Right renal cortex interstitium (tissue), 3 donors: ENCODE data around the gene WNT9A. TPM values are rescaled to one million over a fixed set of nuclear protein-coding genes. Genes with fewer than 3 reads are reported as not detected.

Source experiments
- DNase-seq, 3 donors: peaks; one replicate each; pipeline ENCODE4 v3.0.0-alpha.2; 2013; ENCODE audit warnings: low read depth in 3 of 3, low spot score in 2 of 3
- polyA plus RNA-seq, 3 donors: library from polyadenylated mRNA; unstranded; fragments of 120-200 nt; gene quantifications; one replicate each; pipeline ENCODE4 v1.2.1, GENCODE V29; 2013; ENCODE audit not compliant: insufficient read length in 3 of 3

Gene WNT9A
- polyA plus RNA-seq, 3 donors, result 1.0 to 1.2 (median 1.1) TPM

DNA sequence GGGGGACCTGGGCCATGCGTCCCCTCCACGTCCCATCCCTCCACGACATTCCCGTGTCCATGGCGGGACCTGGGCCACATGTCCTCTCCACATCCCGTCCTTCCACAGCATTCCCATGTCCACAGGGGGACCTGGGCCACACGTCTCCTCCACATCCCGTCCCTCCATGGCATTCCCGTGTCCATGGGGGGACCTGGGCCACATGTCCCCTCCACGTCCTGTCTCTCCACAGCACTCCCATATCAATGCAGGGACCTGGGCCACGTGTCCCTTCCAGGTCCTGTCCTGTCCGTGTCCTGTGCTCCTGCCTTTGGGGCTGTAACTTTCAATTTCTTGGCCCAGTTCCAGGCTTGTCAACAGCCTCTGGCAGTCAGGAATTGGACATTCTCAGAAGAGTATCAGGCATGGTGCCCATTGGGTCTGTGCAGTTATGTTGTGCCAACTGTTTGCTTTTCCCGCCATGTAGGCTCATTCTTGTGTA is 47.1 kb downstream of the WNT9A start:
- DNase-seq, result no peak

DNA sequence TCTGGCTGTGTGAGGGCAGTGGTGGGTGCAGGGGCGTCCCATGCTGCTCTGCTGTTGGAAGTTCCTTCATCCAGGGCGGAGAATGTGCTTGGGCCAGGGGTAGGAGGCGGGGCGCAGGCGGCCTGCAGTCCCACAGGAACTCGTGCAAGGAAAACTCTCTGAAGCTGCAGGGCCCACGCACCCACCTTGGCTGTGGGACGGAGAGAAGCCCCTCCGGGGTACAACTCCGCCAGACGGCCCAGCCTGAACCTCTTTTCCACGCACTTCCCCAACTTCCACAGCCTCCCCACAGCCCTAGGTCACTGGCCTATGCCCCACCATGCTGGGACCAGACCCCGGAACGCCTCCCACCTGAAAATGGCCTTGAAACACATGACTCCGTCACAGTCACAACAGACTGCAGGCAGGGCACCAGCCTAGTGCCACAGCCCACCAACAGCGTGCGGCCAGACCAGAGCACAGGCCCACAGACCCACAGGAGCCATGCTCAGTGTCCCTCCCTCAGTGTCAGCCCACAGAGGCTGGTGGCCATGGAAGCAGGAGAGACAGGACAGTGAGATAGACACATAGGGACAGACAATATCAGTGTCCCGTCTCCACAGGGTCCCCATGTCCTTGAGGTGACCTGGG is 47.8 kb downstream of the WNT9A start:
- DNase-seq, result no peak

DNA sequence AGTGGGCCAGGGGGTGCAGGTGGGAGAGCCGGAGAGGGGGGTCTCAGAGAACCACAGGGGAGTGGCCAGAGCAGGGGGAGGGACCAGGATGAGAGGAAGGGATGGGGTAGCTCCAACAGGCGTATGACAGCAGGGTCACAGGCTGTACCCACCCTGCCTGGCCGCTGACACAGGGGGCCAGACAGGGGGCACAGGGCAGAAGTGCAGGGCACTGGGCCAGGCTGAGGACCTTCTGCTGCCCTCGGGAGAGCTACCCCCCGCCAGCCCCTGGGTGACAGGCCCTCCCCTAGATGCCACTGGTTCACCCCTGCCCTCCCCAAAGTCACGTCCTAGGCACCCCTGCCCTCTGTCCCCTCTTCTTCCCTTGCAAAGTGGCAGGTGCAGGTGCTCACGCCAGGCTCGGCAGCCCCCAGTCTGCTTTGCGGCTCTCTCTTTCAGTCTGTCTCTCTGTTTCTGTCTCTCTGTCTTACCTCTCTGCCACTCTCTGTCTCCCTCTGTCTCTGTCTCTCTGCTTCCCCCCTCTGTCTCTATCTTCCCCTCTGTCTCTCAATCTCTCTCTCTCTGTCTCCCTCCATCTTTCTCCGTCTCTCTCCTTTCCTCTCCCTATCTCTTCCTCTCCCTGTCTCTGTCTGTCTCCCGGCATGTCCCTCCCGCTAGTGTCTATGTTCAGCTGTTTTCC is 48.5 kb downstream of the WNT9A start:
- no peak for DNase-seq

DNA sequence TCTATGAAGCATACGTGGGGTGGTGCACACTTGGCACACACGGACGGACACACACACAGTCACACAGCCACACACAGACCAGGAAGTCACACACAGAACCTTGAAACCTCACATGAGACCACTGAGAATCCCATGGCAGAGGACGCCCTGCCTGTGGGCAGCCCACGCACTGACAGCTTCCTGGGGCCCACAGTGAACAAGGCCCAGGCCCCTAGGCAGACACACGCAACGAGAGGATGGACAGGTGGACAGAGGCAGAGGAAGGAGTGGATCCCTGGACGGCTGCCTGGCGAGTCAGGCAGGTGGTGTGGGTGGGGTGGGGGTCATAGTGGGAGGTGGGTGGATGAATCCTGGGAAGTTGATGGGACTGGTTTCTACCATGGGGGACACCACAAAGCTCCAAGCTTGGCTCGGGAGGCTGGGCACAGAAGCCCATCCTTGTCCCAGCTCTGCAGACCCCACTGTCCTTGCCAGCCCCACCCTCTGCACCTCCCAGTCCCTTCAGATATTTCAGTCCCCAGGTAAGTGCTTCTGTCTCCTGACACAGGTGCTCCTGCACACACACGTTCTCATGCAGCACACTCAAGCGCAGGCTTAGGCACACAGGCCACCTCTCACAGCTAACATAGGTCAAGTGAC is 49.1 kb downstream of the WNT9A start:
- DNase-seq, result no peak

DNA sequence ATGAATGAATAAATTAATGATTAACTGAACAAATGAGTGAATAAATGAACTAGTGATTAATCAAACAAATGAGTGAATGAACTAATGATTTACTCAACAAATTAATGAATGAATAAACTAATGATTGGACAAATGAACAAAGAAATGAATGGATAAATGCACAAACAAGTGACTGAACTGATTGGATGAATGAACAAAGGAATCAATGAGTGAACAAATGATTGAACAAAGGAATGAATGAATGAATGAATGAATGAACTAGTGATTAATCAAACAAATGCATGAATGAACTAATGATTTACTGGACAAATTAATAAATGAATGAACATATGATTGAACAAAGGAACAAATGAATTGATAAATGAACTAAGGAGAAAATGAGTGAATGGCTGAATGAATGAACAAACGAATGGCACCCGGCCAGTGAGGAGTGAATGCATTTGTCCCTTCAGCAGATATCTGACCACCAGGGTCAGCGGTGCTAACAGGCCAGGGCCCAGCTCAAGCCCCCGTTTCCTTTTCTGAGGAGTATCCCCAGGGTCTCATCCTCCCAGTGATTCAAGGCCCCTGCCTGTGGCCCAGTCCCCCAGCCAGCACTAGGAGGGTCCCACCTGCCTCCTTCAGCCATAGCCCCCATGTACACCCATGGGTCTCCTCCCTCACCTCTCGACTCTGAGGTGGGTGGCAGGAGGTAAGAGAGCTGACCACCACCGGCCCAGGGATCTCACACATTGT is 49.9 kb downstream of the WNT9A start:
- DNase-seq, result no peak

DNA sequence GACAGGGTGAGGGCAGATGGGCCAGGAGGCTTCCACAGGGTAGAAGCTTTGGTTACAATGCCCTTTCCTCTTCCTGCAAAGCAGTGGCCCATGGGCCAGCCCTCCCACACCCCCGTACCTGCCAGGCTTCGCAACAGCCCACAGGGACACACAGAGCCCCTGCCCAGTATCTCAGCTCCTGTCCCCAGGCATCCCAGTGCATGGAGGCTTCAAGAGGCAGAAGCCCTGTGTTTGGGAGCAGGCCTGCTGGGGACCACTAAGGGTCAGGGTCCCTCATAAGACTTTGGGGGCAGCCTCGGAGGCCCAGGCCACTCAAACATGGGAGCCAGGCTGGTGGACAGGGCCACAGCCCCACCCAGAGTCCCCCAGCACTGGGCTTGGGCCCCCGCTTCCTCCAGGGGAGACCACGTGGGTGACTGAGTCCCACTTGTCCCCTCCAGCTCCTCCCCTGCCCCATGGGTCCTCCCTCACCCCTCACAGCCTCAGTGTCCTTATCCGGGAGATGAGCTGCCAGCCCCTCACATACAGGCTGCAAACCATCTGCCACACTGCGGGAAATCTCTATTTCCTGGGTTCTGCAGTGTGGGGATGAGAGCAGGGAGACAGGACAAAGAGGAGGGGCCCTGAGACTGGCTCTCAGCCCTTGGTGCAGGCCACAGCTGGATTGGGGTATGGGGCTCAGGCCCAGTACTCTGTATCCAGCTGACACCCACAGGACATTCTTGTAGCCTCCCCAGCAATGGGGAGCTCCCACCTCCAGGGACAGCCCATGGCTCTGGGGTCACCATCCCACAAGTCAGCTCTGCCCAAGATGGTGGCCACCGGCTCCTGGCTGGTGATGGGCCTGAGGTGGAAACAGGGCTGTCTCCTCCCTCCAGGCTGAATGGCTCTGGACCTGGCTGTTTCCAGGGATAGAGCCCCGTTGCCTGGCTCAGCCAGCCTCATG is 50.7 kb downstream of the WNT9A start:
- no peak for DNase-seq

DNA sequence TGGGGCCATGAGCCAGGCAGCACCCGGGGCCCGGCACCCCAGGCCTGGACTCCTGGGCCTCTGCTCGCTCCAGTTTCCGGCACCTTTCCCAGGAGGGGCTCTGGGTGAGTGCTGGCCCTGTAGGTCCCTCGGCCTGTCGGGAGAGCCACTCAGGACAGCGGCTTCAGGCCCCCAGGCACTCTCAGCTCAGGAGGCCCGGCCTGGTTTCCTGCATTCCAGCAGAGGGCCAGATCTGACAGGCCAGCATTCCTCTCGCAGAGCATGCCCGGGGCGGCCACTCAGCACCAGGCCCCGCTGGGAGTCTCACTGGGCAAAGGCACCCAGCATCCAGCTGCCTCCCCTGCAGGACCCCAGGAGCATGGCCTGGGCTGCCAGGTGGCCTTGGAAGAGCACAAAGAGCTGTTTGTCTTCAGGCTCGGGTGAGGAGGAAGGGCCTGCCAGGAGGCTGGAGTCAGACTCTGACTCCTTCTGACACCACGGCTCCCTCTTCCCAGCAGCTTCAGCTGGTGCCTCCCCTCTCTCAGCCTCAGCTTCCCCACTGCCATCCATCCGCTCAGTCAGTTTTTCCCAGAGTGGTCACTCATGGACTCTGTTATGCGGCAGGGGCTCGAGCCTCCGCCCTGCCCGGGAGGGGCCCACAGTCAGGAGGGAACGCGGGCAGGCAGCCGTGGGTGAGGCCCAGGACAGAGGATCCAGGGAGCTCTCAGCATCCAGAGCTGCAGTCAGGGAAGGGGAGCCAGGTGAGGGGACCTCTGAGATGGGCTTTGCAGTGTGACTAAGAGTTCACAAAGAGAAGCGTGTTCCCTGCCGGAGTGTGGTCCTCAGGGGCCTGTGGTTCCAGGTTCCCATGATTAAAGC is 51.7 kb downstream of the WNT9A start:
- no peak for DNase-seq

DNA sequence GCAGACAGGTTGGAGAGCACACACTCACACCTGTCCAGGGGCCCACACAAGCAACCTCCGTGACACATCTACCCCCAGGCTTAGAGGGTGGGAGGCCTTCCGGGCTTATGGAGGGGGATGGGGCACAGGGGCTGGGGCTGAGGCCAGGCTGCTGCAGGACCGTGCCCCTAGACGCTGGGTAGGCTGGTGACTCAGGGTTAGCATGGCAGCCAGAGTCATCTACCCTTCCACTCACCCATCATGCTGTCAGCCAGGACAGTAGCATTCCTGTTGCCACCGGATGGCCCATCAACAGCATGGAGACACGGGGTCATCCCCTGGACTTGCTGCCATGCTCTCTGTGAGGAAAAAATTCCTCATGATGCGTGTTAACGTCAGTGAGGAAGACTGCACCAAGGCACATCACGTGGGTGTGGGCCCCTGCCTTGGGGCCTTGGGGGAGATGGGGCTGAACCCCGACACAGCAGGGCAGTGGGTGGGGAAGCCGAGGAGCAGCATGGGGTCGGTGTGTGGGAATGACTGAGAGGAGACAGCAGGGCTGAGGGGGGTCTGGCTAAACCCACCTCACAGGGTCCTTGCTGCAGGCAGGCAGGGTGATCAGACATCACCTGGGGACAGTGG is 52.8 kb downstream of the WNT9A start:
- DNase-seq, result no peak

DNA sequence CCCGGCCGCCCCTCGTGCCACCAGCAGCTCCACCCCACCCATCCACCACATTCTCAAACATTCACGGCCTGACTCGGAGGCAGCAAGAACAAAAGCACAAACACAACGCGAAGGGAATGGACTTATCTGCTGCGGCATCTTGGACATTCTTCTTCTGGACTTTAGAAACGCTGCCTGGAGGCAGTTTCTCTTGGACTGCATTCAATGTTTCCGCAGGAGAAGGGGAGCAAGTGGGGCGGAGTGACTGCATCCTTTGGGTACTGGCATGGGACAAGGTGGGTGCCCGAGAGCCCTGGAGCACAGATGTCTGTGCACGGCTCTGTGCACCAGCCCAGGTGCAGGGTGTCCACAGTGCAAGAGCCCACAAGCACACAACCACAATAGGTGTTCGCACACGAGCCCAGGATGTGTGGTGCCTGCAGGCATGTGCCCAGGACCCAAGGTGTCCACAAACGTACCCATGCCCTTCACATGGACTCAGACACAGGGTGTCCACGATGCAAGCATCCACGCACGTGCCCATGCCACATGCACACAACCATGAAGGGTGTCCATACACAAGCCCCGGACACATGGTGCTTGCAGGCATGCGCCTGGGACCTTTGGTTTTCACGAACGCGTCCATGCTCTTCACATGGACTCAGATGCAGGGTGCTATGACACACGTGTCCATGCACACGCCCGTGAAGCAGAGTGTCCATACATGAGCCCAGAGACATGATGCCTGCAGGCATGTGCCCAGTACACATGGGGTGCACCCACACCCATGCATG is 53.6 kb downstream of the WNT9A start:
- no peak for DNase-seq

DNA sequence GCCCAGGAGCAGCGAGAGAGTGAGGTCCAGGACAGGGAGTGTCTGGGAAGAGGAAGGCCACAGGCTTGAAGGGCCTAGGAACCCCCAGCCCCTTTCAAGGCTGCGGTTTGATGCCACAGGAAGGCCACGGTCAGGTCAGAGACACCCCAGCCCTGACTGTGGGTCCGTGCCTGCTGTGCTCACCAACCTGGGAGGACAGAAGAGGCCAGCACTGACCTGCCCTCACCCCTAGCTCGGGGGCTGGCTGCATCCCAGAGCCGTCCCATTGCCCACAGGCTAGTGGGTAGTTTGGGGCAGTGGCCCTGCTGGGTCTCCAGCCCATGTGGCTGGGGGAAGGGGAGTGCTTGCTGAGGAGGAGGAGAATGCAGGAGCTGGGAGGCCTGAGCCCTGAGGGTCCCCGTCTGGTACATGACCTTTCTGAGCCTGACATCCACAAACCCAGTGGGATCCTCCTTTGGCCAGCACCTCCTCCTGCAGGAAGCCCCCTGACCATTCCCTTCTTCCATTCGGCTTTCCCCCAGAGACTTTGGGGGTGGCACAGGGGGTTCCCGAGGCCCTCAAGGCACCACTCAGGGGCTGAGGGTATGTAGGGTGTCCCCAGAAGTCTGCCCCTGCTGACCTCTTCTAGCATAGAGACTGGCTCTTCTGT is 54.3 kb downstream of the WNT9A start:
- DNase-seq, result no peak

DNA sequence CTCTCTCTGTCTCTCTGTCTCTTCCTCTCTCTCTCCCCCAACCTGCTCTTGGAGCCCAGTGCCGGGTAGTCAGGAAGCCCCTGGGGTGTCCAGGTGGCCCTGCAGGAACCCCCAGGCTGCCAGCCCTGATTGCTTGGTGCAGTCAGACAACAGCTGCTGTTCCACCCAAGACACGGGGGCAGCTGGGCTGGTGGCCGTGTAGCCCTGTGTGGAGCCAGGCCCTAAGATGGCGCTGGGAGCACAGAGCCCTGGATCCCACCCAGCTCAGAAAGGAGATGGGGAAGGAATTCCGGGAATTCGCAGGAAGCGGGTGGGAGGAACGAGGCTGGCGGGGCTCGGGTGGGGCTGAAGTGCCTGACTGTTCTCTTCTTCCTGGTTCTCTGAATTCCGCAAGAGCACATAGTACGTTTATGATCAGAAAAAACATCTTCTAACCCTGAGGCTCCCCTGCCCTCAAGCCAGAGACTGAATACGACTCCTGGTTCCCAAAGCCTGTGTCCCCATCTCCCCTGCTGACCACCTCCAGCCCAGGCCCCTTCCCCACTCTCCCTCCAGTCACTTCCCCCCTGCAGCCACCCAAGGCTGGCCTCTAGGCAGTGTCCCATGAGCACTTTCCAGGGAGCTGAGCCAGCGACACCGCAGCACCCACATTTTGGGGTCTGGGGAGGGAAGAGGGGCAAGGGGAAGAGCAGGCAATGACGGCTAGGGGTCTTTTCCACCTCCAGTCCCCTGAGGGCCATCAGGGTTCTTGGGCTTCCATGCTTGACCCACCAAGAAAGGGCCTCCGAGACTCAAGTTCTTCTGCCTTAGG is 55.0 kb downstream of the WNT9A start:
- no peak for DNase-seq

DNA sequence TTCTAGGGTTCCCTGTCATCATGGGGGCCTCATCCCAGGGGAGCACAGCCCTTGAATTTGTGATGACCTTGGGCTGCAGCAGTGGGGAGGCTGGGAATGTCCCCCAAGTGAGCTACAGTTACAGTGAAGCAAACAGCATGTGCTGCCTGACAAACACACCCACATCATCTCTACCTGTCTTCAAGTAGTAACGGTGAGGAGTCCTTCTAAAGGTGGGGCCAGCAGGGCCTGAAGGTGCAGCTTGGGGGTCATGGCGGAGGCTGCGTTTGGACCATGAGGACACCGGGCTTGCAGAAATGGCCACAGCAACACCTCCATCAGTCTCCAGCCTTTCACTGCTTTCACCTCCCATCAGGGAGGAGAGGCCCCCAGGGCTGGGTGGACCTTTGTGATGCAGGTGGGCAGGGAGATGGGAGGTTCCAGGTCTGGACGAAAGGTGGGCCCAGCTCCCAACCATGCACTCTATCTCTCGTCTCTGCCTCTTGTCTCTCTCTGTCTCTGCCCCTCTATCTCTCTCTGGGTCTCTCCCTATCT is 55.7 kb downstream of the WNT9A start:
- DNase-seq, result no peak

DNA sequence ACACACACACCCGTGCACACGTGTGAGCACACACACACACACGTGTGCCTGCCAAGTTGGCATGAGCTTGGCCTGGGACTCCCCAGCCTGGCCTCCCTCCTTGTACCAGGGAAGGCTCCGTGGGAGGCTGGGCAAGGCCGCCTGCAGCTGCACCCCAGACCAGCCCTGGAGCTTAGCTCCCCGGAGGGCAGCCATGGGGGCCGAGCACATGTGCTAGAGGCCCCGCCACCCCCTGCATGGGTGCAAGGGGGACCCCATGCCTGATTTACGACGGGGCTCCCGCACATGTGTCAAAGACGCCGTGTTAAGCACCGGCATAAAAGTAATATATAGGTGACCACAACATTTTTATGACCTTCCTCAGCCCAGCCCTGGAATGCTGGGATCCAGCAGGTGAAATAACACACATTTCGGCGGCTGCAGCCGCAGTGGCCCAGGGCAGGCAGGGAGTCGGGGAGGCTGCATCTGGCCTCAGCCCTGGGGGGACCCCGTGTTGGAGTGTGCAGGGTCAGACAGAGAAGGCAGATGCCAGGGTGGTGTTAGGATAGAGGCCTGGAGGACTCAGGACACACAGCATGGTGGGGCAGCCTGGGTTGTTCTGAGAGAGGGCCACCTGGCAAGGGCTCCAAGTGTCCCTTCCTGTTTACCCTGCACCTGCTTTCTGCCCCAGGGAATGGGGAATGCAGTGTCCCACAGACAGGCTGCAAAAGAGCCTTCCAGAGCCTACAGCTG is 56.3 kb downstream of the WNT9A start:
- DNase-seq, result no peak

DNA sequence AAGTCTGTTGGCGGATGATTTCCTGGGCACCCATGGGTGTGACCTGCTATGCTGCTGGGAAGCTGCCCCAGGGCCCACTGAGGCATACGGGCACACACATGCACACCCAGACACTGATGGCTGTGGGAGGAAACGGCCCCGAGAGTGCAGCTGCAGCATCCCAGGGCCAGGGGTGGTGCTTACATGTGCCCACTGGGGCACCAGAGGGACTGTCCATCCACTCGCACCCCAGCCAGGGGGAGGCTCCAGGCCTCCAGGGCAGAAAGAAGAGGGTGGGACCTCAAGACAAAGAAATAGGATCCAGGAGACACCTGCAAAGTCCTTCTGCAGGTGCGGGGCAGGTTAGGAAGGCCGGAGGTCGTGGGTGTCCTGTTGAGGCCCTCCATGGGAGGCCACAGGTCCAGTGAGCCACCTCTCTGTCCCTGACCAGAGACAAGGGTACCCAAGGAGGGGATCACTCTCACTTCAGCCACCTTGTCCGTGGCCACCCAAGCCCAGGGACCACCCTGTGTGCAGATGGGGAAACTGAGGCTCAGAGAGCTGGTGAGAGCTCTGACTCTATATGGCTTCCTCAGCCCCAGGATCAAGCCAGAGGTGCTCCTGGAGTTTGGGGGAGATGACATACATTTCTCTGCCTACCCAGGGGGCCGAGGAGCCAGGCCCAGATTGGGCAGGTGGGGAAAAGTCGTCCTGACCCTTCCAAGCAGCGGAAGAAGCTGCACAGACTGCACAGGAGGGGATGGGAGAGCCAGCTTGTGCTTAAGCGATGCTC is 57.1 kb downstream of the WNT9A start:
- DNase-seq, result no peak

DNA sequence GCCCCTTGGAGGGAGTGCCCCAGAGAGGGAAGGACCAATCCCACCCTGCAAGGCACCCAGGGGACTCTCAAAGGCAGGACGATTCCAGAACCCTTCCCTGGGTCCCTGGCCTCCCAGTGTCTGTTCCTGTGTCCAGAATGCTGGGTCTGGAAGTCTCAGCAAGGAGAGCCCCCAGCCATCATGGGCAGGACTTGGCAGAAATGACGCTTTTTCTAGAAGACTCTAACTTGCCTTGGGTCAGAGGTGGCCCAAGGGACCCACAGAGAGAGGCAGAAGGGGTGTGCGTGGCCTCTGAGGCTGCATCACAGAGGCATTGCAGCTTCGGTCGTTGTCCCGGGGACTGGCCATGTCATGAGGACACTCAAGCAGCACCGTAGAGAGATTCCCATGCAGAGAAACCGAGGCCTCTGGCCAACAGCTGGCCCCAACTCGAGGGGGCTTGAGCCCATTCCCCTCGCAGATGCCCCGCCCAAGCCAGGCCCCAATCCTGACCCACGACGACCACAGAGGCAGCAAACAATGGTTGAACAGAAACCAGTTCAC is 57.8 kb downstream of the WNT9A start:
- DNase-seq, result no peak
